Gastroesophageal sphincter (tissue), 3 donors: ENCODE data around the gene FHIT.

Experiments
- CTCF ChIP-seq, 4 experiments: fragments of 200-600 bp in 2 of 4; fragments of 450-650 bp in 2 of 4; sonication (generic) in 1 of 4; IDR thresholded peaks; one replicate each; pipeline ENCODE4 v1.5.1; 2017 to 2019; ENCODE audit warnings: antibody characterized with exemption in 4 of 4, mild to moderate bottlenecking in 2 of 4, moderate library complexity in 2 of 4
- EP300 ChIP-seq: sonication (generic); formaldehyde crosslinking; IDR thresholded peaks from one replicate; pipeline ENCODE4 v1.6.1; 2017; ENCODE audit warnings: antibody characterized with exemption, mild to moderate bottlenecking
- POLR2A ChIP-seq, 2 donors: fragments of 450-650 bp; IDR thresholded peaks; one replicate each; pipeline ENCODE4 v1.6.1; 2017; ENCODE audit warnings: antibody characterized with exemption in 2 of 2, mild to moderate bottlenecking in 2 of 2, moderate library complexity in 1 of 2
- POLR2AphosphoS5 ChIP-seq: sonication (generic); formaldehyde crosslinking; IDR thresholded peaks from one replicate; pipeline ENCODE4 v1.6.1; 2017; ENCODE audit warnings: antibody characterized with exemption

DNA sequence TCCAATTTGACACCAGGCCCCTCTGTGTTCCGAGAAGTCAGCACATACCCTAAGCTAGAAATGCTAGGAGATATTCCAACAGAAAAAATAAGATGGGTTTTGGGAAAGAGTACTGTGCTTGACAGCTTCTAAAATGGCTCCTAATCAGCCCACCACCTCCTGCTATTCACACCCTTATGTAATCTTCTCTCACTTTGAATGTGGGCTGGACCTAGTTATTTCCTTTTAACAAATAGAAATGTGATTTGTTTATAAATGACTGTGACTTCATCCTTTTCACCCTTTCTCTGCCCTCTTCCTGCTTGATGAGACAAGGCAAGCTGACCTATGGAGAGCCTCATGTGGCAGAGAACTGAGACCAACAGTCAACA, 961.1 kb downstream of the FHIT start:
- no peak for TF ChIP-seq POLR2AphosphoS5
- no peak for TF ChIP-seq POLR2A (IDR thresholded peaks at IDR 0.05)
- TF ChIP-seq CTCF (IDR thresholded peaks at IDR 0.05), result no peak
- TF ChIP-seq EP300, result no peak
